Stomach (tissue), 4 donors: Measurements from ENCODE around the gene CUL9.

Experiments used
- EP300 ChIP-seq: sonication (generic); formaldehyde crosslinking; IDR thresholded peaks from one replicate; pipeline ENCODE4 v1.6.1; 2017; ENCODE audit warnings: antibody characterized with exemption
- POLR2A ChIP-seq, 4 donors: fragments of 450-650 bp; IDR thresholded peaks; one replicate each; pipeline ENCODE4 v1.6.1; 2016; ENCODE audit warnings: antibody characterized with exemption in 4 of 4, control low read depth in 2 of 4, mild to moderate bottlenecking in 1 of 4, moderate library complexity in 1 of 4
- POLR2AphosphoS5 ChIP-seq, 3 donors: sonication (generic); formaldehyde crosslinking; IDR thresholded peaks; one replicate each; pipeline ENCODE4 v1.6.1; 2016; ENCODE audit warnings: antibody characterized with exemption in 3 of 3
- TF ChIP-seq, protein P1 (sequence below), 7 experiments: fragments of 450-650 bp in 4 of 7; fragments of 200-600 bp in 3 of 7; sonication (generic) in 3 of 7; IDR thresholded peaks; one replicate each; pipeline ENCODE4 v1.5.1; 2016 to 2019; ENCODE audit warnings: antibody characterized with exemption in 7 of 7, control low read depth in 2 of 7, mild to moderate bottlenecking in 1 of 7

DNA sequence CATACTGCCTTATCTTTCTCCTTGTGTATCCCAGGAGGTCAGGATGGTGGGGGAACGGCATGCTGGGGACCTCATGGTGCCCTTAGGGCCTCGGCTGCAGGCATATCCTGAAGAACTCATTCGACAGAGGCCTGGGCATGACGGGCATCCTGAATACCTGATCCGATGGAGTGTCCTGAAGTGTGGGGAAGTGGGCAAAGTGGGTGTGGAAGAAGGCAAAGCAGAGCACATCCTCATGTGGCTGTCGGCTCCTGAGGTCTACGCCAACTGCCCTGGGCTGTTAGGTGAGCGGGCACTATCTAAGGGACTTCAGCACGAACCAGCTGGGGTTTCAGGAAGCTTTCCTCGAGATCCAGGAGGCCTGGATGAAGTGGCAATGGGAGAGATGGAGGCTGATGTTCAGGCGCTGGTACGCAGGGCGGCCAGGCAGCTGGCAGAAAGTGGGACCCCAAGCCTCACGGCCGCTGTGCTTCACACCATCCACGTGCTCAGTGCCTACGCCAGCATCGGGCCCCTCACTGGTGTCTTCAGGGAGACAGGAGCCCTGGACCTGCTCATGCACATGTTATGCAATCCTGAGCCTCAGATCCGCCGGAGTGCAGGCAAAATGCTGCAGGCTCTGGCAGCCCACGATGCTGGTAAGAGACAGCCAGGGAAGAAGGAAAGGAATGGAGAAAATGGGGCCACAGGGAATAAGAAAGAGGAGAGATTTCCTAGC lies 2.4 kb downstream of the CUL9 start:
- TF ChIP-seq, protein P1, sequence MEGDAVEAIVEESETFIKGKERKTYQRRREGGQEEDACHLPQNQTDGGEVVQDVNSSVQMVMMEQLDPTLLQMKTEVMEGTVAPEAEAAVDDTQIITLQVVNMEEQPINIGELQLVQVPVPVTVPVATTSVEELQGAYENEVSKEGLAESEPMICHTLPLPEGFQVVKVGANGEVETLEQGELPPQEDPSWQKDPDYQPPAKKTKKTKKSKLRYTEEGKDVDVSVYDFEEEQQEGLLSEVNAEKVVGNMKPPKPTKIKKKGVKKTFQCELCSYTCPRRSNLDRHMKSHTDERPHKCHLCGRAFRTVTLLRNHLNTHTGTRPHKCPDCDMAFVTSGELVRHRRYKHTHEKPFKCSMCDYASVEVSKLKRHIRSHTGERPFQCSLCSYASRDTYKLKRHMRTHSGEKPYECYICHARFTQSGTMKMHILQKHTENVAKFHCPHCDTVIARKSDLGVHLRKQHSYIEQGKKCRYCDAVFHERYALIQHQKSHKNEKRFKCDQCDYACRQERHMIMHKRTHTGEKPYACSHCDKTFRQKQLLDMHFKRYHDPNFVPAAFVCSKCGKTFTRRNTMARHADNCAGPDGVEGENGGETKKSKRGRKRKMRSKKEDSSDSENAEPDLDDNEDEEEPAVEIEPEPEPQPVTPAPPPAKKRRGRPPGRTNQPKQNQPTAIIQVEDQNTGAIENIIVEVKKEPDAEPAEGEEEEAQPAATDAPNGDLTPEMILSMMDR (IDR thresholded peaks at IDR 0.05), result no peak
- no peak for TF ChIP-seq EP300
- TF ChIP-seq POLR2A (IDR thresholded peaks at IDR 0.05), result no peak
- no peak for TF ChIP-seq POLR2AphosphoS5 (IDR thresholded peaks at IDR 0.05)
